HFF-Myc (cell line): ENCODE results near the gene CAPZB.

ENCODE experiments used
- DNase-seq: peaks from one replicate; pipeline ENCODE4 v3.0.0-alpha.2; 2011; ENCODE audit warnings: low read depth; ENCODE audit errors: extremely low read depth
- H3K4me3 ChIP-seq: replicated peaks from 2 replicates; pipeline ENCODE4 v1.5.1; 2011; ENCODE audit warnings: low read depth, mild to moderate bottlenecking, control low read depth, low read length
- TF ChIP-seq, protein P1 (sequence below): IDR thresholded peaks from 2 replicates; pipeline ENCODE4 v1.5.1; 2012; ENCODE audit warnings: mild to moderate bottlenecking, low read depth, low read length, control low read depth; ENCODE audit errors: missing control alignments

Gene CAPZB

DNA sequence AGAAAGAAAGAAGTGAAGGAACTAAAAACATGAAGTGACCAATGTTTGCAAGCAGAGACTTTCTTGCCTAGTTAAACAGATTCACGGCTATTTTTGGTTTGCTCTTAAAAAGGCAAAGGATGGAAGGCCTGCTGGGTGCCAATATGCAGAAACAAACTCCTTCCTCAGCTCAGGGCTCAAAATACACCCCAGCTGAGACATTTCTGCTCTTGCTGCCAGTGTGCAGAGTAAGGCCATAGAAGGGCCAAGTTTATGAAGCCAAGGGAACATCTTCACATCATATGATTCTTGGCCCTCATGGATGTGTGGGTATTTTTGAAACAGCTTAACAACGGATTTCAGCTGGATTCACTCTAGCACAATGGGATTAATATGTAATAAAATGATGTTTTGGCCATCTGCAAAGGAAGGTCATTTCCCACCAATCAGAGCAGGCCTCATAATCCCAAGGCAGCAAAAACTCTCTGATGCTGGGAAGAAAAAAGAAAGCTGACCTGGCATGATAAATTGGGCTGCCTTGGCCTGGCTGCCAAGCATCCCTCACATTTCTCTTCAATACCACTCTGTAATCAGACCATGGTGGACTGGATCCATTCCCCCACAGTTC is 70.7 kb downstream of the CAPZB start:
- no peak overlapping the region for H3K4me3 ChIP-seq
- TF ChIP-seq, protein P1, sequence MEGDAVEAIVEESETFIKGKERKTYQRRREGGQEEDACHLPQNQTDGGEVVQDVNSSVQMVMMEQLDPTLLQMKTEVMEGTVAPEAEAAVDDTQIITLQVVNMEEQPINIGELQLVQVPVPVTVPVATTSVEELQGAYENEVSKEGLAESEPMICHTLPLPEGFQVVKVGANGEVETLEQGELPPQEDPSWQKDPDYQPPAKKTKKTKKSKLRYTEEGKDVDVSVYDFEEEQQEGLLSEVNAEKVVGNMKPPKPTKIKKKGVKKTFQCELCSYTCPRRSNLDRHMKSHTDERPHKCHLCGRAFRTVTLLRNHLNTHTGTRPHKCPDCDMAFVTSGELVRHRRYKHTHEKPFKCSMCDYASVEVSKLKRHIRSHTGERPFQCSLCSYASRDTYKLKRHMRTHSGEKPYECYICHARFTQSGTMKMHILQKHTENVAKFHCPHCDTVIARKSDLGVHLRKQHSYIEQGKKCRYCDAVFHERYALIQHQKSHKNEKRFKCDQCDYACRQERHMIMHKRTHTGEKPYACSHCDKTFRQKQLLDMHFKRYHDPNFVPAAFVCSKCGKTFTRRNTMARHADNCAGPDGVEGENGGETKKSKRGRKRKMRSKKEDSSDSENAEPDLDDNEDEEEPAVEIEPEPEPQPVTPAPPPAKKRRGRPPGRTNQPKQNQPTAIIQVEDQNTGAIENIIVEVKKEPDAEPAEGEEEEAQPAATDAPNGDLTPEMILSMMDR, result no peak
- DNase-seq, result no peak

DNA sequence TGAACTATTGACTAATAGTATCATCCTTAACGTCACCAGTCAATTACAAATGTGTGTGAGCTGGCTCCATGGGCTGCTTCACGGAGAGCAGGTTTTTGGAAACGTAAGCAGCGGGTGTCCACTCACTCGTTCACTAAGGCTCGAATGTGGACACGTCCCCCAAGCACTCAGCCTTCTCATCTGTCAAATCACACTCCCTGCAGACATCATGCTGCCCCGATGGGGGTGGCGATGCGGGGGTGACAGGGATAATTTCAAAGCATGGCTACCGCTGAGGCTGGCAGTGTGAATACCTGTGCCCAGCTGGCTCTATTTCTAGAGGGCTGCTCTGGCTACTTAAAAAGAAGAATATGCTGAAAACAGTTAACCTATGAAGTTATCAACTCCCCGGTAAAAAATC is 71.3 kb downstream of the CAPZB start:
- TF ChIP-seq, protein P1, result no peak
- DNase-seq, result no peak
- no peak overlapping the region for H3K4me3 ChIP-seq

DNA sequence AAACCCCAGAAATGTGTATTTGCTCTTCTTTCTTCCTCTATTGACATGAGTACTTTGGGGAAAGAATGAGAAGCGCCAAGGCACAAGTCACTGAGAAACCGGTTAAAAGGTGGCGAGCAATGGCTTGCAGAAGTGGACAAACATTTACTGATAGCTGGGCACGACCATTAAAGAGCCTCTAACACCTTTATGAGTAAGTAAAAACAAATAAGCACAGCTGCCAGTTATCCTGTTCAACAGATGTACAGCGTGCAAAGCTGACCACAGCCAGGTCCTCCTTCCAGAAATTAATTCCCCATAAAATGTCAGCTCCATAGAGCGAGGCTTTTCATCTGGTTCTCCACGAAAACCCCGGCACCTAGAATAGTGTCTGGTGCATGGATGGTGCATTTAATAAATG is 72.7 kb downstream of the CAPZB start:
- no peak for DNase-seq
- H3K4me3 ChIP-seq, result no peak overlapping the region
- TF ChIP-seq, protein P1, result no peak

DNA sequence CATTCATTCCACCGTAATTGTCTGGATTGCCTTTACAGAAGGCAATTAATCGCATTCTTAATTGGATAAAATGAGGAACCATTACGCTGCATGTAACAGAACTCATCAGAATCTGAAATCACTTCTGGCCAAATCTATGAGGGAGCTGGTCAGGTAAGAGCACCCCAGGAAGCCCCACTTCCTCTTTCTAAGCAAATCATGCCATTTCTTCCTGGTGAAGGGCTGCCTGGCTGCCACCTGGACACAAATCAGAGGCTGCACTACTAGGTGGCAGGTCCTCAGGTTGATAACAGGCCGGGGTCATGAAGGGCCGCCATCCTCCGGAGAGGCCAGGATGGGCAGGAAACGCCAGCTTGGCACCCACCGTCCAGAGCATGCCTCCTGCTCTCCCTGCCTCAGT is 73.7 kb downstream of the CAPZB start:
- DNase-seq, result no peak
- TF ChIP-seq, protein P1, result no peak
- H3K4me3 ChIP-seq, result no peak overlapping the region

DNA sequence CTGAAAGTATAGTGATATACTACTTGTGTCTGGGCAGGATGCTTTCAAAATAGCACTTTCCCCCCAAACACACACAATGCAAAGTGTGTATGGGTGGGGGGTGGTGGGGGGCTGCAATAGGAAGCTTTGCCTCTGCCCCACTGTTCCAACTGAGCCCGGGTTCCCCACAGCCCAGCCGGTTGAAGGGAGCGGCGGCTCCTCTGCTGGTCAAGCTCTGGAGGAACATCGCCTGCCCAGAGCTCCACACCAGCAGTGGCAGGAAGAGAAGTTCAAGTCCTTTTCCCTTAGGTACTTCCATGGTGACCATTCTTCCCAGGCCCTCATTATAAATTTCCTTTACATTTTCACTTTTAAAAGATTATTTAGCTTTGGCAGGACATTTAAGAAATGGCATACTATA is 74.9 kb downstream of the CAPZB start:
- DNase-seq, result no peak
- H3K4me3 ChIP-seq, result no peak overlapping the region
- TF ChIP-seq, protein P1, result no peak

DNA sequence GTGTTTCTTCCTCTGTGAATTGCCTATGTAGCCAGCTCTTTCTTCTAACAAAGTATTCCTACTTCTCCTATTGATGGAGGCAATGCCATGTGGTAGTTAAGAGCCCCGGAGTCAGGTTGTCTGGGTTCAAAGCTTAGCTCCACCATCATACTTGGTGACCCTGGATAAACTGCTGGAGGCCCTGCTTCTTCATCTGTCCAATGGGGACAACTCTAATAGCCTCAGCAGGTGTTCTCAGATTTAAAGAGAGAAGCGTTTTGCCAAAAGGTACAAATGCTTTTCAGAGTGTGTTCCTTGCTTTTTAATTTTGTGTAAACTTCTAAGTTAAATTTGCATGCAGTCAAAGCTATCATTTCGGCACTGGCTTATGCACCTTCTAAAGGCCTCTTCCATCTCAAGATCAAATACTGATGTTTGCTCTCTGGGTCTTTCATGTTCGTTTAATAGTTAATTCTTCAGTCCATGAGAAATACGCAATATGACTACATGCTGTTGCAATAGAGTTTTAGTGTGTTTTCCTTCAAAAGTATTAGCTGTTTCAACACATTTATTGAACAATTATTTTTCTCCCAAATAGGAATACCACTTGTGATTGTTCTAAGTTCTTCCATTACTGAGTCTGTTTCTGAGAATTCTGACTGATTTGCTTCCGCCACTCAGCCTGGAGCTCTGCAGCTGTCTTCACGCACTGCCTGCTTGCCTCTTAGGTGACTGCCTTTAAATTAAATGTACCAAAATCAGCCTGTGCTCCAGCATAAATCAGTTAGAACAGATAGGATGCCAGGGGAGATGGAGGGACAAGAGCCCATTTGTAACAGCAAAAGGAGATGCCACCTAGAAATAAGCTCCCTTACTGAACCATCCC is 75.6 kb downstream of the CAPZB start:
- TF ChIP-seq, protein P1, result no peak
- no peak for DNase-seq
- no peak overlapping the region for H3K4me3 ChIP-seq
